Heart left ventricle (tissue), 16 donors: ENCODE measurements around the gene PHF14. TPM values are rescaled to one million over a fixed set of nuclear protein-coding genes. Genes with fewer than 3 reads are reported as not detected.

Experiments
- ATAC-seq, 4 donors: fragments of 200-7000 bp; cut with Tn5 transposase; one replicate each; pipeline ENCODE4 v1.9.1; 2020 to 2022; ENCODE audit warnings: moderate library complexity in 4 of 4, mild to moderate bottlenecking in 3 of 4, moderate number of reproducible peaks in 1 of 4
- DNase-seq, 5 donors: peaks; one replicate each; pipeline ENCODE4 v3.0.0-alpha.2; 2020
- H3K27ac ChIP-seq, 12 donors: fragments of 200-600 bp; sonication (generic) in 4 of 12; one replicate each; pipeline versions ENCODE4 v1.5.0 to v1.8.0; 2016 to 2022; ENCODE audit warnings: mild to moderate bottlenecking in 2 of 12
- H3K27me3 ChIP-seq, 9 donors: fragments of 200-600 bp; sonication (generic) in 2 of 9; one replicate each; pipeline versions ENCODE4 v1.5.1 to v1.8.0; 2016 to 2022; ENCODE audit warnings: mild to moderate bottlenecking in 3 of 9
- H3K36me3 ChIP-seq, 9 donors: fragments of 200-600 bp; sonication (generic) in 2 of 9; one replicate each; pipeline versions ENCODE4 v1.5.0 to v1.8.0; 2018 to 2022; ENCODE audit warnings: mild to moderate bottlenecking in 2 of 9
- H3K4me1 ChIP-seq, 12 donors: fragments of 200-600 bp; sonication (generic) in 4 of 12; one replicate each; pipeline versions ENCODE4 v1.5.0 to v1.8.0; 2016 to 2022; ENCODE audit warnings: mild to moderate bottlenecking in 3 of 12
- H3K4me3 ChIP-seq, 12 donors: fragments of 200-600 bp; sonication (generic) in 4 of 12; one replicate each; pipeline versions ENCODE4 v1.5.0 to v1.8.0; 2017 to 2022; ENCODE audit warnings: mild to moderate bottlenecking in 9 of 12, moderate library complexity in 4 of 12
- H3K9me3 ChIP-seq, 12 donors: fragments of 200-600 bp; sonication (generic) in 4 of 12; one replicate each; pipeline versions ENCODE4 v1.5.0 to v1.8.0; 2016 to 2022; ENCODE audit warnings: mild to moderate bottlenecking in 1 of 12
- CTCF ChIP-seq, 12 donors: fragments of 200-600 bp; sonication (generic) in 4 of 12; IDR thresholded peaks; one replicate each; pipeline versions ENCODE4 v1.5.0 to v1.8.0; 2018 to 2022; ENCODE audit warnings: antibody characterized with exemption in 12 of 12, mild to moderate bottlenecking in 5 of 12
- POLR2A ChIP-seq, 2 donors: fragments of 450-650 bp; IDR thresholded peaks; one replicate each; pipeline ENCODE4 v1.6.1; 2017; ENCODE audit warnings: antibody characterized with exemption in 2 of 2, mild to moderate bottlenecking in 2 of 2, moderate library complexity in 2 of 2
- WGBS, 4 donors: extraction: QIAGEN DNeasy Blood & Tissue Kit in 2 of 4; methylation state at CpG; one replicate each; pipeline versions ENCODE4 v1.1.5 to v1.1.7; 2013 to 2018; 5-methylcytosine and 5-hydroxymethylcytosine counted together
- intact Hi-C, 10 donors: fragments of 100-400 bp; cut with DNase I; formaldehyde crosslinking; loops; one replicate each; pipeline versions ENCODE4 v1.11.1 to v1.14.2; 2022
- polyA plus RNA-seq, 2 donors: library from polyadenylated mRNA; stranded (reverse); fragments of 200-250 nt; gene quantifications; one replicate each; pipeline ENCODE4 v1.2.3, GENCODE V29; 2013
- total RNA-seq, 9 donors: library from RNA; depleted of rRNA in 2 of 9; stranded (reverse); fragments of >200 nt in 2 of 9; fragmentation: NEBNext Ultra II Directional in 3 of 9; extraction: Animal tissue kit (Norgen Biotek cat#: 25700) in 3 of 9; gene quantifications; one replicate each; pipeline versions ENCODE4 v1.1.0 to v1.2.4, GENCODE V29; 2016 to 2023
- donor health status: ischemic (EF 13 %, LVEDD 7.1; RV severe dilation, severe dysfunction).
- donor health status: healthy with polysubstance abuse.
- donor health status: DM: no; HTN: yes; CAD: no.
- donor health status: DM: no; HTN: no; CAD: no.
- donor health status: ischemic (EF 25% LVEDD 6.9; RV normal size, moderate dysfunction).
- donor health status: ischemic (EF 25% LVEDD 5.7; RV mildly dilated, moderate dysfunction).
- donor health status: healthy.
- donor health status: DM: yes; HTN: yes; CAD: no.
- donor health status: ischemic (EF 35%, LVEDD 5.7; RV mildly dilated, moderate dysfunction).
- donor health status: nonischemic (EF 11% LVEDD 7.7; RV severe dilation, severe dysfunction).
- donor health status: DM: yes; HTN: yes; CAD: no.
- donor health status: PGD.
- donor health status: ischemic (EF 29% LVEDD 5.4; RV normal size, mild dysfunction).
- donor health status: nonischemic (EF 23%, LVEDD 6.1; RV moderate dilation, normal function).

PHF14 gene
- total and polyA plus RNA-seq, 11 donors, result 8.8 to 21.4 (median 14.3) TPM

DNA sequence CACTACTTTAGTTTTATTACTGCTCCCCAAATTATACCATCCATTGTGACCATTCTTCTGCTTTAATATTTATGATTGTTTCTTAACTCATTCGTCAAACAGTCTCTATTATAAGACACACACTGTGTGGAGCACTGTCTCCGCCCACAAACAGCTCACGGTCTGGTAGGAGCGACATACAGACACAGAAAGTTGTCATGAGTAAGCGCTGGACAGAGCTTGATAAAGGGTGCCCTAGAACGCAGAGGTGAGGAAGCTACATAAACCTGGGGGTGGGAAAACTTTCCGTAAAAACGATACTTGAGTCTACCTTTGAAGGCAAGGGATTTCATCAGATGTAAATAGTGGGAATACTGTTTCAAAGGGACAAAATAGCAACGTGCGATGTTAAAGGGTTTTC, 207.9 kb downstream of the PHF14 start:
- no peaks in the 10 kb centered on the region for H3K36me3 ChIP-seq
- H3K9me3 ChIP-seq, result peaks cover 0 to 14% (median 2%) of the 10 kb centered on the region in 12 donors
- no peak overlapping the region for H3K4me3 ChIP-seq
- no peak for ATAC-seq
- no peaks in the 10 kb centered on the region for H3K4me1 ChIP-seq
- 50 to 73% (median 68%) methylated on average over 10 of the region's 10 CpGs for WGBS, 4 donors
- TF ChIP-seq POLR2A (IDR thresholded peaks at IDR 0.05) (no peak), CTCF (IDR thresholded peaks at IDR 0.05) (no peak)
- DNase-seq, result no peak
- intact Hi-C loops, result no loop called here
- no peaks in the 10 kb centered on the region for H3K27me3 ChIP-seq
- no peak overlapping the region for H3K27ac ChIP-seq

GRCh38 chr7:11182736-11183135, 209.1 kb downstream of the PHF14 start:
- no peaks in the 10 kb centered on the region for H3K27me3 ChIP-seq
- H3K27ac ChIP-seq, result no peak overlapping the region
- ATAC-seq (no peak), DNase-seq (no peak)
- H3K9me3 ChIP-seq, result peaks cover 0 to 14% (median 2%) of the 10 kb centered on the region in 12 donors
- no peaks in the 10 kb centered on the region for H3K36me3 ChIP-seq
- TF ChIP-seq POLR2A (IDR thresholded peaks at IDR 0.05), result no peak
- no peak for TF ChIP-seq CTCF (IDR thresholded peaks at IDR 0.05)
- 64 to 79% (median 75%) methylated on average over 1 of the region's 1 CpG for WGBS, 4 donors
- intact Hi-C loops, result no loop called here
- H3K4me1 ChIP-seq, result no peaks in the 10 kb centered on the region
- H3K4me3 ChIP-seq, result no peak overlapping the region

DNA sequence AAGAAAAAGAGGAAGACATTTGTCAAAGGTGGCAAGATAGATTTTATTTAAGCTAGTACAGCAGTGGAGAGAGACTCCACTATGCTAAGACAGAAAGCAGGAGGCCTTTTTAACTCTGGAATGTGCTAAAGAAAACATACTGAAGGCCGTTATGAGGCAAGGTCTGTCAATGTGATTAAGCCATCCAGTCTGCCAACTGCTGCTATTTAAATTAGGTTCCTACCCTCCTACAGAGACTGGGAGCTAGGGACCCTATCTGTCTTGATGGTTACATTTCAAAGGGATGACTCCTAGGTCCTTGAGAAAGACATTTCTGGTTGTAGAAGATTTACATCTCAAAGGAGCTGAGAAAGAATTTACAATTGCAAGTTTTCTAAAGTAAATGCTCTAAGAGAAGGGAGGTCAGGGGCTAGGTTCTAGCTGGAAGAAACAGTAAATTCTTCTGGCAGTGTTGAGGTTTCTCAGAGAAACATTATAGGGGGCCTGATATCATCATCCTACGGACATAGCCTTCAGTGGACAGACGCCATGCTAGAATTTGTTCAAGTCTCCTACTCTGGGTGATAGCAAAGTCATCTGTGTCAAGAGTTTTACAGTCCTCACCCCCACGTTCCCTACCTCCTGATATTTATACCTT, 211.6 kb downstream of the PHF14 start:
- Histone ChIP-seq H3K36me3 (no peaks in the 10 kb centered on the region), H3K27me3 (no peaks in the 10 kb centered on the region), H3K4me3 (no peak overlapping the region), H3K4me1 (no peaks in the 10 kb centered on the region), H3K9me3 (peaks cover 0 to 14% (median 2%) of the 10 kb centered on the region in 12 donors), H3K27ac (no peak overlapping the region)
- no peak for TF ChIP-seq POLR2A (IDR thresholded peaks at IDR 0.05)
- no peak for TF ChIP-seq CTCF (IDR thresholded peaks at IDR 0.05)
- WGBS, 4 donors, result 65 to 77% (median 66%) methylated on average over 4 of the region's 4 CpGs
- ATAC-seq, result no peak
- intact Hi-C loops, result no loop called here
- no peak for DNase-seq

DNA sequence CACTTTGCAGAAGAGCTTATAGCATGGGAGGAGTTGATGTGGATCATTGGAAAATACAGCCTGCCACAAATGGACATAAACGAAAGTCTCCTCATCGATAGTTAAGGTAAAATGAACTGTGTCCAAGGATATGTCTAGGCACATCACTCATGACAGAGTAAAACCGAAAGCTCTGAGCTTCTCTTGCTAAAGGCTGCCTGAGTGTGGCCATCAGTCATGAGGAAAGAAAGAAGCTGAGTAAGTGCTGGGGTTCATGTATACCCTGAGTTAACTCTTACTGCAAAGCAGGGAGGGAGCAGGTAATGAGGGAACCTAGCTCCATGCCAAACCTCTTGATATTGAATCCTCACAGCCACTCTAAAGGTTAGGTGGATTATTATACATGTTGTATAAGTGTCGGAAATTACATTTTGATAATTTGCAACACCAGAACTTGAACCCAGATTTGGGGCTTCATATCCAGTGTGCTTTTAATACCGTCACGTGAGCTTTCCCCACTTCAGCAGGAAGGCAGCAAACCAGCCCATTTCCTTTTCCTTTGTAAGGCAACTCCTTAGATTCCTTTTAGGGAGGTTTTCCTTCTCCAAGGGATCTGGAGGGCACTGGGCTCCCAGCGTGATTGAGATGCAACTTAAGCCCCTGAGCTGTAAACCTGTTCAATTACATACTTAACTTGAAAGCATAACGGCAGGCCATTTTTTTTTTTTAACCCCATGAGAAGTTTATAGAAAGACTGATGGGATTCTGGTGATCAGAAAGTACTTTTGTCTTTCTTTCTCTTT, 215.0 kb downstream of the PHF14 start:
- Histone ChIP-seq H3K27ac (no peak overlapping the region), H3K4me1 (peaks cover 0 to 7% (median under 1%) of the 10 kb centered on the region in 12 donors), H3K27me3 (no peaks in the 10 kb centered on the region), H3K36me3 (no peaks in the 10 kb centered on the region), H3K9me3 (peaks cover 0 to 14% (median 2%) of the 10 kb centered on the region in 12 donors), H3K4me3 (no peak overlapping the region)
- DNase-seq (no peak), ATAC-seq (no peak)
- TF ChIP-seq CTCF (IDR thresholded peaks at IDR 0.05), result no peak
- no peak for TF ChIP-seq POLR2A (IDR thresholded peaks at IDR 0.05)
- intact Hi-C loops, result no loop called here
- WGBS, 4 donors, result 71 to 77% (median 75%) methylated on average over 8 of the region's 8 CpGs
